HG03039 (cell line): ENCODE results near the gene WNK2.

Source experiments
- ATAC-seq: cut with Tn5 transposase; IDR thresholded peaks from one replicate; pipeline ENCODE4 v1.9.1; 2021; ENCODE audit warnings: mild to moderate bottlenecking, moderate library complexity; ENCODE audit not compliant: unreplicated experiment

WNK2 gene

GRCh38 chr9:93303258-93303771, 119.4 kb downstream of the WNK2 start:
- ATAC-seq, result no peak

- no peak for ATAC-seq
Observed at GRCh38 chr9:93303806-93304573, 120.1 kb downstream of the WNK2 start.

GRCh38 chr9:93304574-93305496, 120.9 kb downstream of the WNK2 start:
- ATAC-seq, result no peak

GRCh38 chr9:93305497-93306020, 121.6 kb downstream of the WNK2 start:
- ATAC-seq, result no peak

GRCh38 chr9:93306081-93306480, 122.1 kb downstream of the WNK2 start:
- ATAC-seq, result no peak

GRCh38 chr9:93306579-93307091, 122.7 kb downstream of the WNK2 start:
- ATAC-seq, result no peak

GRCh38 chr9:93307468-93308157, 123.7 kb downstream of the WNK2 start:
- ATAC-seq, result no peak

GRCh38 chr9:93308158-93308602, 124.2 kb downstream of the WNK2 start:
- no peak for ATAC-seq

GRCh38 chr9:93308676-93309075, 124.7 kb downstream of the WNK2 start:
- ATAC-seq, result no peak

GRCh38 chr9:93309889-93310425, 126.0 kb downstream of the WNK2 start:
- ATAC-seq, result no peak

- ATAC-seq, result no peak
Observed at GRCh38 chr9:93315118-93315517, 131.2 kb downstream of the WNK2 start.

- no peak for ATAC-seq
Observed at GRCh38 chr9:93315960-93316359, 132.0 kb downstream of the WNK2 start.

GRCh38 chr9:93316726-93317494, 133.0 kb downstream of the WNK2 start:
- ATAC-seq, result no peak

- ATAC-seq, result no peak
Observed at GRCh38 chr9:93317495-93318094, 133.7 kb downstream of the WNK2 start.

- ATAC-seq, result no peak
Observed at GRCh38 chr9:93318480-93318879, 134.5 kb downstream of the WNK2 start.

GRCh38 chr9:93319301-93319991, 135.5 kb downstream of the WNK2 start:
- ATAC-seq, result no peak

GRCh38 chr9:93319992-93320500, 136.1 kb downstream of the WNK2 start:
- ATAC-seq, result no peak

- no peak for ATAC-seq
Observed at GRCh38 chr9:93320591-93321219, 136.8 kb downstream of the WNK2 start.
